Left kidney (tissue), 2 donors: ENCODE results near the gene SLC10A7. TPM values are rescaled to one million over a fixed set of nuclear protein-coding genes. Genes with fewer than 3 reads are reported as not detected.
A peak's percentile ranks its signal among the peaks of the same experiment; 100 is the strongest.
"Not testable (repeated sequence)": the region's sequence is repeated elsewhere in the genome, so short reads cannot be mapped to it uniquely, and the experiment has no call there.

Experiments
- DNase-seq: peaks from one replicate; pipeline ENCODE4 v3.0.0-alpha.2; 2013
- polyA plus RNA-seq: library from polyadenylated mRNA; unstranded; fragments of 120-200 nt; gene quantifications from one replicate; pipeline ENCODE4 v1.2.1, GENCODE V29; 2013; ENCODE audit not compliant: insufficient read length

Gene SLC10A7
- polyA plus RNA-seq, 1 donor = 15.6 TPM

GRCh38 chr4:146350114-146350513 lies 171.6 kb downstream of the SLC10A7 start:
- DNase-seq = not testable (repeated sequence)

GRCh38 chr4:146349306-146349705 lies 172.4 kb downstream of the SLC10A7 start:
- DNase-seq = no peak

GRCh38 chr4:146347822-146348221 lies 173.9 kb downstream of the SLC10A7 start:
- DNase-seq = no peak

- no peak for DNase-seq
These were observed 175.5 kb downstream of the SLC10A7 start for GRCh38 chr4:146346276-146346675.

- DNase-seq = no peak
These were observed 178.0 kb downstream of the SLC10A7 start for GRCh38 chr4:146343776-146344175.

GRCh38 chr4:146343199-146343598 lies 178.5 kb downstream of the SLC10A7 start:
- no peak for DNase-seq

- DNase-seq = peak; percentile 26
These were observed 179.0 kb downstream of the SLC10A7 start for GRCh38 chr4:146342600-146343192.

GRCh38 chr4:146340798-146341197 lies 180.9 kb downstream of the SLC10A7 start:
- DNase-seq = no peak

- peak; percentile 12 for DNase-seq
These were observed 183.2 kb downstream of the SLC10A7 start for GRCh38 chr4:146338512-146338911.

GRCh38 chr4:146336410-146336807 lies 185.3 kb downstream of the SLC10A7 start:
- DNase-seq = no peak

GRCh38 chr4:146335763-146336409 lies 185.9 kb downstream of the SLC10A7 start:
- DNase-seq = no peak

GRCh38 chr4:146334862-146335449 lies 186.8 kb downstream of the SLC10A7 start:
- DNase-seq = no peak

GRCh38 chr4:146333895-146334262 lies 187.9 kb downstream of the SLC10A7 start:
- DNase-seq = no peak

- DNase-seq = no peak
These were observed 188.4 kb downstream of the SLC10A7 start for GRCh38 chr4:146333187-146333894.

- DNase-seq = no peak
These were observed 191.3 kb downstream of the SLC10A7 start for GRCh38 chr4:146330392-146330791.

GRCh38 chr4:146329050-146329716 lies 192.6 kb downstream of the SLC10A7 start:
- no peak for DNase-seq

- no peak for DNase-seq
These were observed 193.7 kb downstream of the SLC10A7 start for GRCh38 chr4:146327859-146328650.

GRCh38 chr4:146318894-146319293 lies 202.8 kb downstream of the SLC10A7 start:
- no peak for DNase-seq

GRCh38 chr4:146317783-146318182 lies 204.0 kb downstream of the SLC10A7 start:
- DNase-seq = no peak

GRCh38 chr4:146315184-146315583 lies 206.6 kb downstream of the SLC10A7 start:
- DNase-seq = no peak

GRCh38 chr4:146311238-146311970 lies 210.3 kb downstream of the SLC10A7 start:
- DNase-seq = no peak
